Stimulated activated CD8-positive, alpha-beta memory T cell treated with anti-CD3 and anti-CD28 coated beads, Interleukin-4, amount 100 ng/mL, for 24 hours (primary cell): ENCODE measurements around the gene F9.

Experiments
- DNase-seq: peaks from one replicate; pipeline ENCODE4 v3.0.0-alpha.2; 2020; ENCODE audit warnings: low read depth

F9 gene

GRCh38 chrX:139600105-139600504 lies 69.6 kb downstream of the F9 start:
- DNase-seq, result no peak
